Measurements from ENCODE around the gene LRRC4.

DNA sequence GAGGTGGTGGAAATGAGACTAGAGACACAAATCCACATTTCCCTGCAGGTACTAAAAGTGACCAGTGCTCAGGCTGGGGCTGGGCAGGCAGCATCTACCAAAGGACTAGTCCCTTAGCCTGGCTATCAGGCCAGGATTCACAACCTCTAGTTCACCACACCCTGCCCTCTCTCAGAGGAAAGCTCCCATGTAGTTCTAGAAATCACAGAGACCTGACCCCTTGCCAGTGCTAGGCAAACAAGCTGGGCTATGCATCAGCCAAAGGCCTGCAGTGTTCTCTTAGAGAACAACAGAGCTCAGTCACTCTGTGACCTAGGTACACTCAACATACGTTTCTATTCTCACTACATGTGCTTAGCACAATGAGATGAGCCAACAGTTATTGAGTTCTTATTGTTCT, 26.7 kb upstream of the LRRC4 start:
- TF ChIP-seq, protein P1, sequence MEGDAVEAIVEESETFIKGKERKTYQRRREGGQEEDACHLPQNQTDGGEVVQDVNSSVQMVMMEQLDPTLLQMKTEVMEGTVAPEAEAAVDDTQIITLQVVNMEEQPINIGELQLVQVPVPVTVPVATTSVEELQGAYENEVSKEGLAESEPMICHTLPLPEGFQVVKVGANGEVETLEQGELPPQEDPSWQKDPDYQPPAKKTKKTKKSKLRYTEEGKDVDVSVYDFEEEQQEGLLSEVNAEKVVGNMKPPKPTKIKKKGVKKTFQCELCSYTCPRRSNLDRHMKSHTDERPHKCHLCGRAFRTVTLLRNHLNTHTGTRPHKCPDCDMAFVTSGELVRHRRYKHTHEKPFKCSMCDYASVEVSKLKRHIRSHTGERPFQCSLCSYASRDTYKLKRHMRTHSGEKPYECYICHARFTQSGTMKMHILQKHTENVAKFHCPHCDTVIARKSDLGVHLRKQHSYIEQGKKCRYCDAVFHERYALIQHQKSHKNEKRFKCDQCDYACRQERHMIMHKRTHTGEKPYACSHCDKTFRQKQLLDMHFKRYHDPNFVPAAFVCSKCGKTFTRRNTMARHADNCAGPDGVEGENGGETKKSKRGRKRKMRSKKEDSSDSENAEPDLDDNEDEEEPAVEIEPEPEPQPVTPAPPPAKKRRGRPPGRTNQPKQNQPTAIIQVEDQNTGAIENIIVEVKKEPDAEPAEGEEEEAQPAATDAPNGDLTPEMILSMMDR (IDR thresholded peaks at IDR 0.05) = no peak
- no peak for TF ChIP-seq ZFX (IDR thresholded peaks at IDR 0.05; ENCODE audit: borderline replicate concordance)
